Measurements from ENCODE around the gene OLIG2. TPM values are rescaled to one million over a fixed set of nuclear protein-coding genes. Genes with fewer than 3 reads are reported as not detected.

OLIG2 gene
- polyA plus RNA-seq, 1 of the 3 experiments (the other 2 are of a cell fraction) = not detected

- WGBS (ENCODE audit: low lambda C conversion rate) = 70% methylated on average over 3 of the region's 3 CpGs
- H3F3A ChIP-seq (replicated peaks; ENCODE audit: insufficient read depth) = peaks cover 4% of the 10 kb centered on the region
Observed at GRCh38 chr21:33037501-33037900, 11.8 kb downstream of the OLIG2 start.

More at GRCh38 chr21:33037501-33037900, 11.8 kb downstream of the OLIG2 start:
- TF ChIP-seq FOXM1 (IDR thresholded peaks at IDR 0.05; ENCODE audit: low read depth) = no peak
- no peak for TF ChIP-seq REST (IDR thresholded peaks at IDR 0.05; ENCODE audit: low read depth, low read length)
- no peak for TF ChIP-seq JUND (IDR thresholded peaks at IDR 0.05)
- TF ChIP-seq CHD2 (IDR thresholded peaks at IDR 0.05; ENCODE audit: low read length, partially characterized antibody) = no peak
- TF ChIP-seq SIN3A (IDR thresholded peaks at IDR 0.05; ENCODE audit: borderline replicate concordance, low read depth, low read length) = no peak
- TF ChIP-seq RAD21 (IDR thresholded peaks at IDR 0.05; ENCODE audit: low read length) = no peak
- TF ChIP-seq MXI1 (IDR thresholded peaks at IDR 0.05; ENCODE audit: low read depth, low read length) = no peak
- TF ChIP-seq NFIC (IDR thresholded peaks at IDR 0.05; ENCODE audit: borderline replicate concordance) = no peak
- TF ChIP-seq ZBTB33 (IDR thresholded peaks at IDR 0.05; ENCODE audit: borderline replicate concordance, low read depth) = no peak
- no peak for TF ChIP-seq USF1 (IDR thresholded peaks at IDR 0.05; ENCODE audit: borderline replicate concordance, low read depth)
- TF ChIP-seq ELF1 (IDR thresholded peaks at IDR 0.05) = no peak
- no peak overlapping the region for H3K4me3 ChIP-seq (ENCODE audit: low read depth in 2 of 2, low read length in 1 of 2)
- H3K4me1 ChIP-seq (ENCODE audit: control insufficient read depth in 1 of 2, insufficient read depth in 2 of 2, low read depth in 1 of 2, low read length in 1 of 2) = peaks cover 0 to 14% of the 10 kb centered on the region in 2 experiments; a peak in 2 of 4 replicates
- H3K4me2 ChIP-seq = no peak overlapping the region
- no peaks in the 10 kb centered on the region for H4K20me1 ChIP-seq (ENCODE audit: insufficient read depth)
- POLR2A ChIA-PET = no interaction called here
- H2AFZ ChIP-seq (ENCODE audit: low read depth) = no peak overlapping the region
- H3K9ac ChIP-seq = no peak overlapping the region
- no peaks in the 10 kb centered on the region for H3K36me3 ChIP-seq (replicated peaks in 1 of 2; ENCODE audit: control insufficient read depth in 1 of 2, insufficient read depth in 2 of 2, low read length in 1 of 2)
- no peaks in the 10 kb centered on the region for H3K9me2 ChIP-seq
- no peak for DNase-seq
- H3K27me3 ChIP-seq (ENCODE audit: insufficient read depth) = peaks cover 20% of the 10 kb centered on the region
- H3K9me3 ChIP-seq = no peaks in the 10 kb centered on the region
- H3K27ac ChIP-seq (ENCODE audit: low read depth in 2 of 2, low read length in 1 of 2) = no peak overlapping the region
- no peaks in the 10 kb centered on the region for H3K79me2 ChIP-seq (ENCODE audit: insufficient read depth)
- CTCF ChIA-PET = no interaction called here

Data from SK-N-SH (cell line).